ENCODE data around the gene NEK2.

DNA sequence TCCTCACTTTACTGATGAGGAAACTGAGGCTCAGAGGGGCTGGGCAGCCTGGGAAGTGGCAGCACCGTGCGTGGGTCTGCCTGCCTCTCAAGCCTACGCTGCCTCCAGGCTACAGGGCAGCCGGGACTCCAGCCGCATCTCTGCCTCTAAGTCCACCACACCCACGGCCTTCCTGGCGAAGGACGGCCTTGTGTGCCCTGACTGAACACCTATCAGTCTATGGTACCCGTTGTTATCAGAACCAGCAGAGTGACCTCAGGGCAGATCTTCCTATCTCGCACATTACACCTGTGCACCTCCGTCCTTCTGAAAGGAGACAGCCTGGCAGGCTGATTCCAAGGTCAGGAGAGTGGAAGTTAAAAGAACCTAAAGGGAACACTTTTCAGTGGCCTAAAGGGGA lies 60.8 kb downstream of the NEK2 start:
- TF ChIP-seq REST (IDR thresholded peaks at IDR 0.05; ENCODE audit: low read depth) (no peak), EP300 (IDR thresholded peaks at IDR 0.05; ENCODE audit: borderline replicate concordance) (no peak), NFIC (IDR thresholded peaks at IDR 0.05) (no peak), TCF12 (IDR thresholded peaks at IDR 0.05; ENCODE audit: low read depth) (no peak), CEBPB (IDR thresholded peaks at IDR 0.05) (no peak), TAF1 (IDR thresholded peaks at IDR 0.05; ENCODE audit: low read depth) (no peak), RAD21 (IDR thresholded peaks at IDR 0.05; ENCODE audit: low read depth) (no peak), FOXM1 (IDR thresholded peaks at IDR 0.05; ENCODE audit: borderline replicate concordance, low read depth) (no peak), ZBTB7A (IDR thresholded peaks at IDR 0.05; ENCODE audit: low read depth) (no peak)
